Kidney (tissue), 14 donors: Measurements from ENCODE around the gene KCNAB2. TPM values are rescaled to one million over a fixed set of nuclear protein-coding genes. Genes with fewer than 3 reads are reported as not detected.

Source experiments
- DNase-seq, 5 donors: peaks; one replicate each; pipeline ENCODE4 v3.0.0-alpha.2; 2013 to 2020
- FAIRE-seq: peaks from 2 replicates; lab custom pipeline; 2012; peaks lifted over from hg19 to GRCh38; lab: Jason Lieb, UNC
- H3K27ac ChIP-seq, 2 donors: one replicate each; pipeline ENCODE4 v1.7.0; 2013; ENCODE audit warnings: low read depth in 2 of 2, low read length in 2 of 2, inconsistent platforms in 1 of 2
- H3K27me3 ChIP-seq: one replicate; pipeline ENCODE4 v1.7.1; 2013; ENCODE audit warnings: low read length, inconsistent platforms; ENCODE audit not compliant: control insufficient read depth, insufficient read depth
- H3K36me3 ChIP-seq, 3 donors: one replicate each; pipeline versions ENCODE4 v1.7.0 to v1.7.1; 2013; ENCODE audit warnings: low read length in 3 of 3, control low read depth in 1 of 3, inconsistent platforms in 1 of 3; ENCODE audit not compliant: insufficient read depth in 3 of 3, control insufficient read depth in 2 of 3
- H3K4me1 ChIP-seq, 3 donors: one replicate each; pipeline versions ENCODE4 v1.7.0 to v1.7.1; 2013; ENCODE audit warnings: low read length in 3 of 3, inconsistent platforms in 1 of 3, low read depth in 1 of 3; ENCODE audit not compliant: control insufficient read depth in 2 of 3, insufficient read depth in 2 of 3
- H3K4me3 ChIP-seq, 3 donors: one replicate each; pipeline versions ENCODE4 v1.7.0 to v1.8.1; 2013; ENCODE audit warnings: low read length in 3 of 3, control low read depth in 1 of 3, inconsistent platforms in 1 of 3
- H3K9ac ChIP-seq, 3 donors: one replicate each; pipeline versions ENCODE4 v1.7.0 to v1.7.1; 2013; ENCODE audit warnings: low read length in 3 of 3, control low read depth in 1 of 3, inconsistent platforms in 1 of 3
- H3K9me3 ChIP-seq, 3 donors: one replicate each; pipeline versions ENCODE4 v1.7.0 to v1.7.1; 2013; ENCODE audit warnings: low read length in 3 of 3, control low read depth in 1 of 3, inconsistent platforms in 1 of 3; ENCODE audit not compliant: control insufficient read depth in 2 of 3, insufficient read depth in 1 of 3
- CTCF ChIP-seq: IDR thresholded peaks from 3 replicates; pipeline ENCODE4 v1.5.1; 2012; ENCODE audit warnings: mild to moderate bottlenecking, moderate library complexity, borderline replicate concordance; ENCODE audit not compliant: insufficient read depth; ENCODE audit errors: extremely low read depth
- intact Hi-C: fragments of 100-400 bp; cut with DNase I; formaldehyde crosslinking; loops from one replicate; pipeline ENCODE4 v1.11.1; 2022
- polyA plus RNA-seq: library from polyadenylated mRNA; stranded (reverse); fragments of 350-450 nt; fragmentation: Illumina TruSeq; extraction: RNeasy Lipid Tissue Mini Kit (QIAGEN cat#74804); gene quantifications from one replicate; pipeline ENCODE4 v1.2.3, GENCODE V29; 2014; ENCODE audit warnings: low read depth, low replicate concordance; ENCODE audit not compliant: insufficient read depth
- total RNA-seq: library from RNA; stranded (reverse); fragmentation: NEBNext Ultra II Directional; extraction: Animal tissue kit (Norgen Biotek cat#: 25700); gene quantifications from one replicate; pipeline ENCODE4 v1.2.1, GENCODE V29; 2021
- donor health status: control.
- donor health status: control.
- donor health status: control.
- donor health status: control.
- donor health status: control.
- donor health status: DM: yes; HTN: yes; CAD: no.
- donor health status: Normal renal cell carcinoma (clear cell type).

Gene KCNAB2
- total and polyA plus RNA-seq, 2 donors from 2014 or later = 19.6 to 28.1 TPM

- TF ChIP-seq CTCF = no peak
- H3K9me3 ChIP-seq = no peaks in the 10 kb centered on the region
- no peaks in the 10 kb centered on the region for H3K36me3 ChIP-seq
- H3K9ac ChIP-seq = no peak overlapping the region
- DNase-seq = no peak
- no peaks in the 10 kb centered on the region for H3K4me1 ChIP-seq
- no peak overlapping the region for H3K4me3 ChIP-seq
- intact Hi-C loops = no loop called here
- H3K27ac ChIP-seq = no peak overlapping the region
- FAIRE-seq = no peak
- H3K27me3 ChIP-seq = peaks cover under 1% of the 10 kb centered on the region
Measured at GRCh38 chr1:6144175-6144574, 98.5 kb downstream of the KCNAB2 start.

GRCh38 chr1:6144647-6145395 is 99.1 kb downstream of the KCNAB2 start:
- peak in 3 of 5 donors; percentile 41 to 45 (median 43) for DNase-seq
- Histone ChIP-seq H3K9me3 (peaks cover 0 to 2% (median 0%) of the 10 kb centered on the region in 3 donors), H3K9ac (no peak overlapping the region), H3K27ac (no peak overlapping the region), H3K27me3 (peaks cover 2% of the 10 kb centered on the region), H3K4me3 (no peak overlapping the region), H3K4me1 (no peaks in the 10 kb centered on the region), H3K36me3 (no peaks in the 10 kb centered on the region)
- intact Hi-C loops = no loop called here
- no peak for TF ChIP-seq CTCF
- no peak for FAIRE-seq

GRCh38 chr1:6145396-6145750 is 99.7 kb downstream of the KCNAB2 start:
- peaks cover 0 to 2% (median 0%) of the 10 kb centered on the region in 3 donors for H3K9me3 ChIP-seq
- H3K4me3 ChIP-seq = no peak overlapping the region
- FAIRE-seq (no peak), DNase-seq (no peak)
- intact Hi-C loops = no loop called here
- no peaks in the 10 kb centered on the region for H3K4me1 ChIP-seq
- H3K9ac ChIP-seq = no peak overlapping the region
- TF ChIP-seq CTCF = no peak
- H3K27me3 ChIP-seq = peaks cover 2% of the 10 kb centered on the region
- H3K27ac ChIP-seq = no peak overlapping the region
- no peaks in the 10 kb centered on the region for H3K36me3 ChIP-seq
